K562 (cell line): ENCODE data around the gene CYB5R4. TPM values are rescaled to one million over a fixed set of nuclear protein-coding genes. Genes with fewer than 3 reads are reported as not detected.

ENCODE experiments used
- ARID3A ChIP-seq: IDR thresholded peaks from 2 replicates; pipeline ENCODE4 v1.6.1; 2012; ENCODE audit warnings: low read depth, low read length, improper control_type of control experiment, borderline replicate concordance
- ATF3 ChIP-seq, 2 experiments: fragments of 450-650 bp in 1 of 2; sonication (generic) in 1 of 2; formaldehyde crosslinking in 1 of 2; IDR thresholded peaks in 1 of 2; conservative IDR thresholded peaks in 1 of 2; 2 replicates each; pipeline versions ENCODE4 v1.6.1 to v1.8.1; 2016 to 2023; ENCODE audit warnings: mild to moderate bottlenecking in 2 of 2, moderate library complexity in 2 of 2, inconsistent platforms in 1 of 2, missing genetic modification reagents in 1 of 2
- BACH1 ChIP-seq: fragments of 200-800 bp; sonication (Bioruptor generic); IDR thresholded peaks from 2 replicates; pipeline ENCODE4 v1.6.1; 2016; ENCODE audit warnings: missing genetic modification characterization, missing compliant biosample characterization
- CEBPB ChIP-seq: fragments of 450-650 bp; IDR thresholded peaks from 2 replicates; pipeline ENCODE4 v1.6.1; 2016; ENCODE audit warnings: missing genetic modification characterization, missing compliant biosample characterization
- EWSR1 ChIP-seq: fragments of 450-650 bp; IDR thresholded peaks from 2 replicates; pipeline ENCODE4 v1.6.1; 2018; ENCODE audit warnings: borderline replicate concordance, mild to moderate bottlenecking, low read depth, moderate library complexity; ENCODE audit not compliant: partially characterized antibody
- GTF2A2 ChIP-seq: IDR thresholded peaks from 2 replicates; pipeline ENCODE4 v1.6.1; 2016; ENCODE audit warnings: mild to moderate bottlenecking, missing genetic modification characterization, missing compliant biosample characterization
- ID3 ChIP-seq, 2 experiments: fragments of 250-450 bp in 1 of 2; fragments of 450-650 bp in 1 of 2; sonication (Bioruptor Pico) in 1 of 2; IDR thresholded peaks; 2 replicates each; pipeline versions ENCODE4 v1.6.1 to v1.8.0; 2016 to 2021; ENCODE audit warnings: mild to moderate bottlenecking in 2 of 2, moderate library complexity in 2 of 2, missing compliant biosample characterization in 1 of 2, missing genetic modification characterization in 1 of 2
- IRF2 ChIP-seq: sonication (generic); formaldehyde crosslinking; IDR thresholded peaks from 2 replicates; pipeline ENCODE4 v1.8.1; 2022; ENCODE audit warnings: mild to moderate bottlenecking, missing genetic modification reagents
- LCOR ChIP-seq: sonication (generic); formaldehyde crosslinking; IDR thresholded peaks from 2 replicates; pipeline ENCODE4 v1.8.0; 2022; ENCODE audit warnings: mild to moderate bottlenecking, missing genetic modification reagents
- LEF1 ChIP-seq: fragments of 450-650 bp; IDR thresholded peaks from 2 replicates; pipeline ENCODE4 v1.6.1; 2016; ENCODE audit warnings: mild to moderate bottlenecking
- MBD2 ChIP-seq: sonication (generic); IDR thresholded peaks from 2 replicates; pipeline ENCODE4 v1.6.1; 2016; ENCODE audit warnings: low read depth, borderline replicate concordance
- MTA1 ChIP-seq: fragments of 450-650 bp; IDR thresholded peaks from 2 replicates; pipeline ENCODE4 v1.6.1; 2017; ENCODE audit warnings: borderline replicate concordance
- MXD1 ChIP-seq: fragments of 250-450 bp; sonication (Bioruptor Pico); IDR thresholded peaks from 2 replicates; pipeline ENCODE4 v1.8.0; 2021; ENCODE audit warnings: borderline replicate concordance, mild to moderate bottlenecking, moderate library complexity; ENCODE audit not compliant: poor library complexity, severe bottlenecking
- NEUROD1 ChIP-seq: fragments of 150-350 bp; IDR thresholded peaks from 2 replicates; pipeline ENCODE4 v1.6.1; 2014; ENCODE audit warnings: borderline replicate concordance, low read length, low read depth; ENCODE audit not compliant: partially characterized antibody
- NR2C2 ChIP-seq, 2 experiments: fragments of 200-800 bp in 1 of 2; sonication (Bioruptor generic) in 1 of 2; sonication (generic) in 1 of 2; formaldehyde crosslinking in 1 of 2; IDR thresholded peaks; 2 replicates each; pipeline versions ENCODE4 v1.6.1 to v1.8.0; 2016 to 2022; ENCODE audit warnings: mild to moderate bottlenecking in 1 of 2, missing compliant biosample characterization in 1 of 2, missing genetic modification characterization in 1 of 2, missing genetic modification reagents in 1 of 2
- POLR2AphosphoS5 ChIP-seq: IDR thresholded peaks from 2 replicates; pipeline ENCODE4 v1.6.1; 2011; ENCODE audit warnings: mild to moderate bottlenecking, low read depth, low read length, moderate library complexity; ENCODE audit not compliant: control insufficient read depth, insufficient read depth
- RBFOX2 ChIP-seq: fragments of 200-400 bp; formaldehyde crosslinking; IDR thresholded peaks from 2 replicates; pipeline ENCODE4 v1.6.1; 2017; ENCODE audit warnings: low read depth, mild to moderate bottlenecking, low read length, moderate library complexity
- SOX6 ChIP-seq: fragments of 450-650 bp; IDR thresholded peaks from 2 replicates; pipeline ENCODE4 v1.6.1; 2014; ENCODE audit warnings: mild to moderate bottlenecking
- TEAD1 ChIP-seq, 2 experiments: fragments of 450-650 bp in 1 of 2; sonication (generic) in 1 of 2; formaldehyde crosslinking; IDR thresholded peaks; 2 replicates each; pipeline versions ENCODE4 v1.4.0 to v1.8.0; 2020 to 2022; ENCODE audit warnings: mild to moderate bottlenecking in 2 of 2, missing genetic modification reagents in 1 of 2
- TRIM24 ChIP-seq, 2 experiments: fragments of 450-650 bp; IDR thresholded peaks; 2 replicates each; pipeline ENCODE4 v1.6.1; 2016
- ZBTB7A ChIP-seq: IDR thresholded peaks from 2 replicates; pipeline ENCODE4 v1.6.1; 2011; ENCODE audit warnings: low read depth, mild to moderate bottlenecking, low read length, moderate library complexity, borderline replicate concordance; ENCODE audit not compliant: control insufficient read depth
- ZC3H4 ChIP-seq: sonication (generic); formaldehyde crosslinking; IDR thresholded peaks from 2 replicates; pipeline ENCODE4 v1.9.0; 2021; ENCODE audit warnings: missing genetic modification reagents, borderline replicate concordance
- ZEB2 ChIP-seq: fragments of 450-650 bp; IDR thresholded peaks from 2 replicates; pipeline ENCODE4 v1.6.1; 2016
- ZNF311 ChIP-seq: fragments of 250-450 bp; sonication (Bioruptor Pico); IDR thresholded peaks from 2 replicates; pipeline ENCODE4 v1.4.0; 2020; ENCODE audit warnings: mild to moderate bottlenecking, moderate library complexity
- polyA plus RNA-seq, 8 experiments: library from polyadenylated mRNA; depleted of rRNA in 4 of 8; stranded (reverse) in 5 of 8; unstranded in 3 of 8; fragments of >200 nt; fragmentation: Nextera tagmentation in 2 of 8; fragmentation: Illumina TruSeq in 1 of 8; extraction: Ambion mirVana in 2 of 8; extraction: Trizol in 1 of 8; gene quantifications; 2 replicates each; pipeline versions ENCODE4 v1.2.1 to v1.2.3, GENCODE V29; 2011 to 2014; ENCODE audit warnings: inconsistent platforms in 1 of 8, missing spikeins in 1 of 8
- total RNA-seq, 7 experiments: library from RNA; depleted of rRNA in 6 of 7; stranded (reverse); fragments of >200 nt in 6 of 7; fragmentation: Illumina TruSeq in 2 of 7; extraction: Trizol in 2 of 7; gene quantifications; 2 replicates each; pipeline versions ENCODE4 v1.2.1 to v1.2.3, GENCODE V29; 2011 to 2021; ENCODE audit warnings: low replicate concordance in 1 of 7

The CYB5R4 gene
- total and polyA plus RNA-seq, 9 of the 15 experiments (the other 6 are each of a cell fraction or from before 2014, with no cell fraction given), result 5.9 to 23.1 (median 19.0) TPM

- TF ChIP-seq ZNF311 (CRISPR knock-in tag) (peak; percentile 83), IRF2 (CRISPR knock-in tag) (no peak), ARID3A (no peak), ID3 (CRISPR knock-in tag; IDR thresholded peaks at IDR 0.05) (0 out of 2 replicates have a peak, but pooled peaks have one; percentile 15), ID3 (tag; IDR thresholded peaks at IDR 0.05) (no peak), RBFOX2 (no peak), TRIM24 (IDR thresholded peaks at IDR 0.05) (peak; percentile 83 to 87), NEUROD1 (no peak), GTF2A2 (tag) (peak; percentile 52; the same call in 1 of the 2 replicates), ZC3H4 (CRISPR knock-in tag) (no peak), MTA1 (no peak), LEF1 (no peak), EWSR1 (no peak), TEAD1 (CRISPR knock-in tag; IDR thresholded peaks at IDR 0.05) (peak in 1 of 2 experiments; percentile 75; a peak in 1 of 4 replicates), SOX6 (peak; percentile 70), ZEB2 (no peak), ZBTB7A (no peak), NR2C2 (CRISPR knock-in tag; IDR thresholded peaks at IDR 0.05) (no peak), NR2C2 (tag; IDR thresholded peaks at IDR 0.05) (peak; percentile 67), POLR2AphosphoS5 (no peak), ATF3 (IDR thresholded peaks at IDR 0.05) (peak; percentile 71), ATF3 (CRISPR knock-in tag; conservative IDR thresholded peaks at IDR 0.05) (no peak), MXD1 (CRISPR knock-in tag) (no peak), CEBPB (peak; percentile 71), MBD2 (no peak), LCOR (CRISPR knock-in tag) (no peak), BACH1 (tag) (peak; percentile 96)
These were observed 8.2 kb downstream of the CYB5R4 start (continued) for GRCh38 chr6:83867527-83868161.
